AG08396 (cell line): ENCODE results near the gene ZNF581.

ENCODE experiments used
- DNase-seq: peaks from one replicate; pipeline ENCODE4 v3.0.0; 2012; ENCODE audit warnings: low spot score, mixed read lengths

ZNF581 gene

GRCh38 chr19:55611300-55611982 is 32.0 kb upstream of the ZNF581 start:
- DNase-seq, result no peak

GRCh38 chr19:55611983-55612645 is 31.3 kb upstream of the ZNF581 start:
- DNase-seq, result no peak

- no peak for DNase-seq
Observed at GRCh38 chr19:55613396-55613795, 30.1 kb upstream of the ZNF581 start.

- DNase-seq, result no peak
Observed at GRCh38 chr19:55613930-55614710, 29.3 kb upstream of the ZNF581 start.

GRCh38 chr19:55614711-55615542 is 28.5 kb upstream of the ZNF581 start:
- no peak for DNase-seq

- DNase-seq, result no peak
Observed at GRCh38 chr19:55615543-55616394, 27.7 kb upstream of the ZNF581 start.

- no peak for DNase-seq
Observed at GRCh38 chr19:55616395-55616875, 27.0 kb upstream of the ZNF581 start.

GRCh38 chr19:55617426-55617825 is 26.0 kb upstream of the ZNF581 start:
- DNase-seq, result no peak

GRCh38 chr19:55618426-55618825 is 25.0 kb upstream of the ZNF581 start:
- no peak for DNase-seq

- DNase-seq, result peak; percentile 63
Observed at GRCh38 chr19:55619286-55619685, 24.2 kb upstream of the ZNF581 start.

GRCh38 chr19:55620410-55621204 is 22.8 kb upstream of the ZNF581 start:
- no peak for DNase-seq

- DNase-seq, result no peak
Observed at GRCh38 chr19:55621205-55621672, 22.2 kb upstream of the ZNF581 start.

- no peak for DNase-seq
Observed at GRCh38 chr19:55621673-55622231, 21.7 kb upstream of the ZNF581 start.

GRCh38 chr19:55622242-55622969 is 21.0 kb upstream of the ZNF581 start:
- no peak for DNase-seq

- DNase-seq, result no peak
Observed at GRCh38 chr19:55623130-55623529, 20.3 kb upstream of the ZNF581 start.

GRCh38 chr19:55623561-55623960 is 19.9 kb upstream of the ZNF581 start:
- no peak for DNase-seq

- peak; percentile 97 for DNase-seq
Observed at GRCh38 chr19:55624109-55625003, 19.1 kb upstream of the ZNF581 start, which contains the start of gene ZNF784. ZNF784 (minus strand) TSS chr19:55624566; CDS start chr19:55624561, 5 bp downstream.

GRCh38 chr19:55625004-55625326 is 18.5 kb upstream of the ZNF581 start:
- DNase-seq, result no peak
